Astrocyte (in vitro differentiated cells and primary cell): ENCODE results near the gene PTPRN2. TPM values are rescaled to one million over a fixed set of nuclear protein-coding genes. Genes with fewer than 3 reads are reported as not detected.

Source experiments
- DNase-seq: peaks from one replicate; pipeline ENCODE4 v3.0.0-alpha.2; 2010; ENCODE audit warnings: low read depth
- FAIRE-seq: peaks from 2 replicates; lab custom pipeline; 2011; peaks lifted over from hg19 to GRCh38; lab: Jason Lieb, UNC
- H2AFZ ChIP-seq: 2 replicates; pipeline ENCODE4 v1.6.0; 2012; ENCODE audit warnings: low read depth, low read length, inconsistent platforms
- H3K27ac ChIP-seq: 2 replicates; pipeline ENCODE4 v1.5.1; 2011; ENCODE audit warnings: low read depth, low read length, inconsistent platforms
- H3K27me3 ChIP-seq: 2 replicates; pipeline ENCODE4 v1.6.0; 2011; ENCODE audit warnings: low read length, inconsistent platforms; ENCODE audit not compliant: insufficient read depth
- H3K36me3 ChIP-seq: 2 replicates; pipeline ENCODE4 v1.5.1; 2011; ENCODE audit warnings: low read length, inconsistent platforms; ENCODE audit not compliant: insufficient read depth
- H3K4me1 ChIP-seq: 2 replicates; pipeline ENCODE4 v1.5.1; 2011; ENCODE audit warnings: low read length, inconsistent platforms; ENCODE audit not compliant: insufficient read depth
- H3K4me2 ChIP-seq: 2 replicates; pipeline ENCODE4 v1.6.0; 2012; ENCODE audit warnings: low read length, inconsistent platforms
- H3K4me3 ChIP-seq: 2 replicates; pipeline ENCODE4 v1.5.1; 2011; ENCODE audit warnings: low read depth, mild to moderate bottlenecking, low read length, inconsistent platforms; ENCODE audit not compliant: insufficient read depth
- H3K79me2 ChIP-seq: 2 replicates; pipeline ENCODE4 v1.6.0; 2012; ENCODE audit warnings: mild to moderate bottlenecking, low read length, inconsistent platforms; ENCODE audit not compliant: insufficient read depth
- H3K9ac ChIP-seq: 2 replicates; pipeline ENCODE4 v1.6.0; 2012; ENCODE audit warnings: mild to moderate bottlenecking, low read length, inconsistent platforms
- H3K9me3 ChIP-seq: 2 replicates; pipeline ENCODE4 v1.5.1; 2012; ENCODE audit warnings: low read depth, mild to moderate bottlenecking, low read length, inconsistent platforms; ENCODE audit not compliant: insufficient read depth
- H4K20me1 ChIP-seq: 2 replicates; pipeline ENCODE4 v1.6.0; 2012; ENCODE audit warnings: low read length, inconsistent platforms; ENCODE audit not compliant: insufficient read depth
- H3K27ac Mint-ChIP-seq: one replicate; pipeline ENCODE4 v1.8.0; 2021; ENCODE audit warnings: mild to moderate bottlenecking, mixed read lengths; ENCODE audit not compliant: unreplicated experiment
- H3K27me3 Mint-ChIP-seq: one replicate; pipeline ENCODE4 v1.8.0; 2021; ENCODE audit warnings: low read depth, mixed read lengths; ENCODE audit not compliant: unreplicated experiment
- H3K36me3 Mint-ChIP-seq: one replicate; pipeline ENCODE4 v1.8.0; 2021; ENCODE audit warnings: low read depth, mixed read lengths; ENCODE audit not compliant: unreplicated experiment
- H3K4me1 Mint-ChIP-seq: one replicate; pipeline ENCODE4 v1.8.0; 2021; ENCODE audit warnings: low read depth, mixed read lengths; ENCODE audit not compliant: unreplicated experiment
- H3K4me3 Mint-ChIP-seq: one replicate; pipeline ENCODE4 v1.8.0; 2021; ENCODE audit warnings: mild to moderate bottlenecking, moderate library complexity, mixed read lengths; ENCODE audit not compliant: unreplicated experiment
- H3K9me3 Mint-ChIP-seq: one replicate; pipeline ENCODE4 v1.8.0; 2021; ENCODE audit warnings: mild to moderate bottlenecking, mixed read lengths; ENCODE audit not compliant: unreplicated experiment
- EZH2 ChIP-seq: IDR thresholded peaks from 2 replicates; pipeline ENCODE4 v1.6.1; 2012; ENCODE audit warnings: mild to moderate bottlenecking, low read length, inconsistent platforms; ENCODE audit not compliant: insufficient read depth
- total RNA-seq: library from RNA; stranded (reverse); gene quantifications from 2 replicates; pipeline ENCODE4 v1.2.1, GENCODE V29; 2021
- TF ChIP-seq, protein P1 (sequence below): IDR thresholded peaks from 2 replicates; pipeline ENCODE4 v1.5.1; 2011; ENCODE audit warnings: low read depth, mild to moderate bottlenecking, inconsistent platforms, low read length, moderate library complexity; ENCODE audit not compliant: insufficient read depth

The PTPRN2 gene
- total RNA-seq, 1 donor from 2014 or later, result 0.09 TPM

DNA sequence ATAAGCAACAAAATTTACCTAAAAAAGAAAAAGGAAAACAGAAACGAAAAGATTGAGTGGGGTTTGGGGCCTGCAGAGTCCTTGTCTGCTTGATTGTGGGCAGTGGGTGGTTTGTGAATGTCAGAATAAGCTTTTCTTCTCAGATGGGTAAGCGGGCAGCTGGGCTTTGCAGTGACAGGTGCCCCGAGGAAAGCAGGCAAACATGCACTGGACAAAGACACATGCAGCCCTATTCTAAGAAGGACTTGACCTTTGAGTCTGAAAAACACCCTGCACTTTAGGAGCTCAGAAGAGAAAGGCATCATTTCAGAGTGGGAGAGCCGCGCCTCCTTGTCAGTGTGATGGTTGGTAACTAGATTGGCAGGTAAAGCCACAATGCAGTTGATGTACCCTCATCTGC lies 562.7 kb downstream of the PTPRN2 start:
- DNase-seq, result no peak
- Histone ChIP-seq H4K20me1 (no peaks in the 10 kb centered on the region), H3K9me3 (peaks cover 2% of the 10 kb centered on the region), H3K9ac (no peak overlapping the region), H3K4me2 (no peak overlapping the region), H3K79me2 (no peaks in the 10 kb centered on the region), H3K36me3 (no peaks in the 10 kb centered on the region), H3K27ac (no peak overlapping the region), H3K4me3 (no peak overlapping the region), H2AFZ (no peak overlapping the region), H3K27me3 (no peaks in the 10 kb centered on the region), H3K4me1 (no peaks in the 10 kb centered on the region)
- peaks cover 29% of the 10 kb centered on the region for H3K9me3 Mint-ChIP-seq
- H3K36me3 Mint-ChIP-seq, result no peaks in the 10 kb centered on the region
- FAIRE-seq, result no peak
- H3K27ac Mint-ChIP-seq, result no peak overlapping the region
- no peaks in the 10 kb centered on the region for H3K27me3 Mint-ChIP-seq
- TF ChIP-seq, protein P1, sequence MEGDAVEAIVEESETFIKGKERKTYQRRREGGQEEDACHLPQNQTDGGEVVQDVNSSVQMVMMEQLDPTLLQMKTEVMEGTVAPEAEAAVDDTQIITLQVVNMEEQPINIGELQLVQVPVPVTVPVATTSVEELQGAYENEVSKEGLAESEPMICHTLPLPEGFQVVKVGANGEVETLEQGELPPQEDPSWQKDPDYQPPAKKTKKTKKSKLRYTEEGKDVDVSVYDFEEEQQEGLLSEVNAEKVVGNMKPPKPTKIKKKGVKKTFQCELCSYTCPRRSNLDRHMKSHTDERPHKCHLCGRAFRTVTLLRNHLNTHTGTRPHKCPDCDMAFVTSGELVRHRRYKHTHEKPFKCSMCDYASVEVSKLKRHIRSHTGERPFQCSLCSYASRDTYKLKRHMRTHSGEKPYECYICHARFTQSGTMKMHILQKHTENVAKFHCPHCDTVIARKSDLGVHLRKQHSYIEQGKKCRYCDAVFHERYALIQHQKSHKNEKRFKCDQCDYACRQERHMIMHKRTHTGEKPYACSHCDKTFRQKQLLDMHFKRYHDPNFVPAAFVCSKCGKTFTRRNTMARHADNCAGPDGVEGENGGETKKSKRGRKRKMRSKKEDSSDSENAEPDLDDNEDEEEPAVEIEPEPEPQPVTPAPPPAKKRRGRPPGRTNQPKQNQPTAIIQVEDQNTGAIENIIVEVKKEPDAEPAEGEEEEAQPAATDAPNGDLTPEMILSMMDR, result no peak
- no peak for TF ChIP-seq EZH2
- H3K4me1 Mint-ChIP-seq, result no peaks in the 10 kb centered on the region
- no peak overlapping the region for H3K4me3 Mint-ChIP-seq

DNA sequence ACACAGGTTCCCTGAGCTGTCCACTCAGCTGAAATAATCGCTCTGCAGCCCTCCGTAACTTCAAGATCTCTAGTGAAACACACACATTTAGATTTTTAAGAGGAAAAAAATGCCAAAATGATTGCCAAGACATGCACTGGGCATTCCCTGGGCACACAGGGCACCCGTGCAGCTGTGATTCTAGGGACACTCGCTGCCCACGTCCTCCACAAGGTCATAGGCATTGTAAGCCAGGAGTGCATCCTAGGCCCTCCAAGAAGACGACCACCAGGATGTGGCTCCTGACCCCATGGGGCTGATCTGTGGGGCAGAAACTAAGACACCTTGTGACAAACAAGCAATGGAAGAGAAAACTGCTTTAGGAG lies 563.3 kb downstream of the PTPRN2 start:
- H3K36me3 ChIP-seq, result no peaks in the 10 kb centered on the region
- Mint-ChIP-seq H3K4me1 (no peaks in the 10 kb centered on the region), H3K27me3 (no peaks in the 10 kb centered on the region), H3K36me3 (no peaks in the 10 kb centered on the region), H3K27ac (no peak overlapping the region), H3K9me3 (peaks cover 27% of the 10 kb centered on the region), H3K4me3 (no peak overlapping the region)
- no peak overlapping the region for H2AFZ ChIP-seq
- H3K4me3 ChIP-seq, result no peak overlapping the region
- H3K9ac ChIP-seq, result no peak overlapping the region
- DNase-seq (no peak), FAIRE-seq (no peak)
- no peak overlapping the region for H3K27ac ChIP-seq
- no peak for TF ChIP-seq EZH2
- TF ChIP-seq, protein P1, result no peak
- peaks cover 2% of the 10 kb centered on the region for H3K9me3 ChIP-seq
- H3K4me1 ChIP-seq, result no peaks in the 10 kb centered on the region
- H3K79me2 ChIP-seq, result no peaks in the 10 kb centered on the region
- no peak overlapping the region for H3K4me2 ChIP-seq
- no peaks in the 10 kb centered on the region for H4K20me1 ChIP-seq
- H3K27me3 ChIP-seq, result no peaks in the 10 kb centered on the region

DNA sequence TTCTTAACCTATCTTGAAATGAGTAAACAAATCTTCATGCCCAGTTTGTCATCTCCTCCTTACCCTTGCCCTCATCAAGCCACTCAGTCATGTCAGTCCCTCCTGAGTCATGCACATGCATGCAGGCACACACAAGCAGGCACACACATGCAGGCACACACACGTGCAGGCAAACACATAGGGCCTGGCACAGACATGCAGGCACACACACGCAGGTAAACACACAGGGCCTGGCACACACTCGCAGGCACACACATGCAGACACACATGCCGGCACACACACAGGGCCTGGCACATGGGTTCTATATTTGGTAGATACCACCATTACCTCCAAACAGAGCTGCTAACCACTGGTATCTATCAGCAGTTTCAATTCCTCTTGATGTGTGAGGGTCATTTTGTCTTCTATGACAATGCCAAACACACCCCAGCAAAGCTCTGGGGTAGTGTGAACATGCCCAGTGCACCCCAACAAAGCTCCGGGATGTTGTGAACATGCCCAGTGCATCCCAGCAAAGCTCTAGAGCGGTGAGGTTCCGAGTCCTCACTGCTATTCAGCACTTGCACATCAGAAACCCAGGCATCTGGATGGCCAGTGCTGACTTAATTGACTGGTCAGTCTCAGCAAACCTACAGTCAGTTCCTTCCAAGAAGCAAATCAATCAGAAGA lies 563.8 kb downstream of the PTPRN2 start:
- H3K4me3 Mint-ChIP-seq, result no peak overlapping the region
- peaks cover 2% of the 10 kb centered on the region for H3K9me3 ChIP-seq
- DNase-seq, result no peak

More for the DNA sequence above, 563.8 kb downstream of the PTPRN2 start:
- TF ChIP-seq EZH2, result no peak
- TF ChIP-seq, protein P1, result no peak
- Histone ChIP-seq H3K4me1 (no peaks in the 10 kb centered on the region), H3K79me2 (no peaks in the 10 kb centered on the region), H3K36me3 (no peaks in the 10 kb centered on the region), H3K27ac (no peak overlapping the region), H3K4me3 (no peak overlapping the region), H3K4me2 (no peak overlapping the region), H2AFZ (no peak overlapping the region), H3K27me3 (no peaks in the 10 kb centered on the region), H3K9ac (no peak overlapping the region), H4K20me1 (no peaks in the 10 kb centered on the region)
- no peak for FAIRE-seq
- Mint-ChIP-seq H3K9me3 (peaks cover 28% of the 10 kb centered on the region), H3K27me3 (no peaks in the 10 kb centered on the region), H3K36me3 (no peaks in the 10 kb centered on the region), H3K27ac (no peak overlapping the region), H3K4me1 (no peaks in the 10 kb centered on the region)
